Smooth muscle cell (in vitro differentiated cells): Measurements from ENCODE around the gene ADGRG6. TPM values are rescaled to one million over a fixed set of nuclear protein-coding genes. Genes with fewer than 3 reads are reported as not detected.
"Not testable (repeated sequence)": the region's sequence is repeated elsewhere in the genome, so short reads cannot be mapped to it uniquely, and the experiment has no call there.

Source experiments
- DNase-seq: peaks from one replicate; lab custom pipeline; 2025; ENCODE audit not compliant: unreplicated experiment; lab: John Stamatoyannopoulos, UW
- H2AFZ ChIP-seq: fragments of 200-600 bp; sonication (generic); 2 replicates; pipeline ENCODE4 v1.6.0; 2016; ENCODE audit warnings: antibody characterized with exemption, low read depth, mild to moderate bottlenecking
- H3F3A ChIP-seq: fragments of 200-600 bp; sonication (generic); 2 replicates; pipeline ENCODE4 v1.6.0; 2017; ENCODE audit warnings: antibody characterized with exemption, low read depth
- H3K27ac ChIP-seq: fragments of 200-600 bp; sonication (generic); 2 replicates; pipeline ENCODE4 v1.5.1; 2016; ENCODE audit warnings: low read depth, mild to moderate bottlenecking
- H3K27me3 ChIP-seq: fragments of 200-600 bp; sonication (generic); 2 replicates; pipeline ENCODE4 v1.6.1; 2016; ENCODE audit warnings: low read depth, mild to moderate bottlenecking
- H3K36me3 ChIP-seq: fragments of 200-600 bp; sonication (generic); 2 replicates; pipeline ENCODE4 v1.5.1; 2016; ENCODE audit warnings: low read depth
- H3K4me1 ChIP-seq: fragments of 200-600 bp; sonication (generic); 2 replicates; pipeline ENCODE4 v1.5.1; 2016; ENCODE audit warnings: low read depth
- H3K4me2 ChIP-seq: fragments of 200-600 bp; sonication (generic); 2 replicates; pipeline ENCODE4 v1.6.0; 2016; ENCODE audit warnings: mild to moderate bottlenecking
- H3K4me3 ChIP-seq: fragments of 200-600 bp; sonication (generic); 2 replicates; pipeline ENCODE4 v1.5.1; 2016; ENCODE audit warnings: mild to moderate bottlenecking
- H3K79me2 ChIP-seq: fragments of 200-600 bp; sonication (generic); 2 replicates; pipeline ENCODE4 v1.6.0; 2016; ENCODE audit warnings: low read depth, mild to moderate bottlenecking
- H3K9ac ChIP-seq: fragments of 200-600 bp; sonication (generic); 2 replicates; pipeline ENCODE4 v1.6.0; 2016; ENCODE audit warnings: low read depth
- H3K9me3 ChIP-seq: fragments of 200-600 bp; sonication (generic); replicated peaks from 2 replicates; pipeline ENCODE4 v1.5.1; 2016; ENCODE audit warnings: low read depth
- H4K20me1 ChIP-seq: fragments of 200-600 bp; sonication (generic); 2 replicates; pipeline ENCODE4 v1.6.0; 2016; ENCODE audit warnings: low read depth
- CTCF ChIP-seq: fragments of 200-600 bp; sonication (generic); IDR thresholded peaks from 2 replicates; pipeline ENCODE4 v1.5.1; 2017; ENCODE audit warnings: borderline replicate concordance, mild to moderate bottlenecking, antibody characterized with exemption; ENCODE audit not compliant: insufficient read depth, poor library complexity, severe bottlenecking
- WGBS: methylation state at CpG from one replicate; pipeline ENCODE4 v1.1.7; 2016; ENCODE audit warnings: low lambda C conversion rate; 5-methylcytosine and 5-hydroxymethylcytosine counted together
- polyA plus RNA-seq: library from polyadenylated mRNA; unstranded; fragments of >200 nt; fragmentation: Nextera tagmentation; extraction: Ambion mirVana; gene quantifications from 2 replicates; pipeline ENCODE4 v1.2.1, GENCODE V29; 2016
- total RNA-seq: library from RNA; depleted of rRNA; stranded (reverse); fragments of >200 nt; gene quantifications from 2 replicates; pipeline ENCODE4 v1.2.3, GENCODE V29; 2014

Gene ADGRG6
- total and polyA plus RNA-seq, 2 experiments from 2014 or later = 0.77 to 14.2 TPM

GRCh38 chr6:142421285-142422117, 119.7 kb downstream of the ADGRG6 start:
- Histone ChIP-seq H3F3A (no peaks in the 10 kb centered on the region), H3K27ac (no peak overlapping the region), H3K9me3 (no peaks in the 10 kb centered on the region), H3K4me3 (no peak overlapping the region), H3K36me3 (no peaks in the 10 kb centered on the region), H3K4me1 (peaks cover 4% of the 10 kb centered on the region), H2AFZ (no peak overlapping the region), H3K4me2 (no peak overlapping the region), H3K79me2 (no peaks in the 10 kb centered on the region), H4K20me1 (no peaks in the 10 kb centered on the region), H3K27me3 (no peaks in the 10 kb centered on the region), H3K9ac (no peak overlapping the region)
- no peak for DNase-seq
- TF ChIP-seq CTCF = no peak

GRCh38 chr6:142426444-142427132, 124.8 kb downstream of the ADGRG6 start:
- H3K4me2 ChIP-seq, H3K9ac ChIP-seq, H3F3A ChIP-seq, H3K9me3 ChIP-seq, H3K4me3 ChIP-seq, H3K36me3 ChIP-seq, H2AFZ ChIP-seq, H4K20me1 ChIP-seq, DNase-seq, H3K4me1 ChIP-seq, H3K27ac ChIP-seq, H3K79me2 ChIP-seq, H3K27me3 ChIP-seq: not testable (repeated sequence)
- 100% methylated on average over 2 of the region's 2 CpGs for WGBS

GRCh38 chr6:142428468-142428867, 126.7 kb downstream of the ADGRG6 start:
- not testable (repeated sequence) for H3K27me3 ChIP-seq, H3K79me2 ChIP-seq, H3K4me1 ChIP-seq, H3K4me3 ChIP-seq, H3K9ac ChIP-seq, H3F3A ChIP-seq, H4K20me1 ChIP-seq, H2AFZ ChIP-seq, H3K9me3 ChIP-seq, DNase-seq, H3K36me3 ChIP-seq, H3K4me2 ChIP-seq, H3K27ac ChIP-seq
- WGBS = 96% methylated on average over 2 of the region's 2 CpGs

- DNase-seq = no peak
- Histone ChIP-seq H3F3A (no peaks in the 10 kb centered on the region), H3K27me3 (no peaks in the 10 kb centered on the region)
Measured at GRCh38 chr6:142429195-142429594, 127.4 kb downstream of the ADGRG6 start.

More at GRCh38 chr6:142429195-142429594, 127.4 kb downstream of the ADGRG6 start:
- H3K79me2 ChIP-seq = no peaks in the 10 kb centered on the region
- H4K20me1 ChIP-seq = no peaks in the 10 kb centered on the region
- no peak overlapping the region for H3K9ac ChIP-seq
- H3K36me3 ChIP-seq = no peaks in the 10 kb centered on the region
- no peak for TF ChIP-seq CTCF
- no peak overlapping the region for H2AFZ ChIP-seq
- H3K4me2 ChIP-seq = no peak overlapping the region
- no peaks in the 10 kb centered on the region for H3K4me1 ChIP-seq
- H3K27ac ChIP-seq = no peak overlapping the region
- H3K4me3 ChIP-seq = no peak overlapping the region
- H3K9me3 ChIP-seq = peaks cover 7% of the 10 kb centered on the region
